Activated CD8-positive, alpha-beta T cell treated with anti-CD3 and anti-CD28 coated beads for 36 hours (primary cell): ENCODE results near the gene CCND2. TPM values are rescaled to one million over a fixed set of nuclear protein-coding genes. Genes with fewer than 3 reads are reported as not detected.

Experiments used
- ATAC-seq: fragments of 200-7000 bp; cut with Tn5 transposase; one replicate; pipeline ENCODE4 v1.10.0; 2021; ENCODE audit warnings: mild to moderate bottlenecking, moderate library complexity
- CTCF ChIA-PET: fragments of 350-600 bp; sonication (Branson Sonifier 250); formaldehyde crosslinking; loops from one replicate; lab custom pipeline; 2021; ENCODE audit warnings: antibody characterized with exemption; lab: Charles Lee
- POLR2A ChIA-PET: fragments of 350-600 bp; sonication (Branson Sonifier 250); formaldehyde crosslinking; loops from one replicate; lab custom pipeline; 2021; ENCODE audit warnings: antibody characterized with exemption; lab: Charles Lee
- DNase-seq: peaks from one replicate; pipeline ENCODE4 v3.0.0-alpha.2; 2020
- H3K27ac Mint-ChIP-seq: one replicate; pipeline ENCODE4 v1.8.0; 2021; ENCODE audit warnings: mild to moderate bottlenecking, mixed read lengths
- H3K27me3 Mint-ChIP-seq: one replicate; pipeline ENCODE4 v1.8.0; 2021; ENCODE audit warnings: mixed read lengths
- H3K36me3 Mint-ChIP-seq: one replicate; pipeline ENCODE4 v1.8.0; 2021; ENCODE audit warnings: low read depth, mixed read lengths
- H3K4me1 Mint-ChIP-seq: one replicate; pipeline ENCODE4 v1.8.0; 2021; ENCODE audit warnings: low read depth, mixed read lengths
- H3K4me3 Mint-ChIP-seq: one replicate; pipeline ENCODE4 v1.8.0; 2021; ENCODE audit warnings: mild to moderate bottlenecking, moderate library complexity, mixed read lengths
- H3K9me3 Mint-ChIP-seq: one replicate; pipeline ENCODE4 v1.8.0; 2021; ENCODE audit warnings: mixed read lengths
- intact Hi-C: fragments of 100-400 bp; cut with micrococcal nuclease; formaldehyde crosslinking; loops from one replicate; pipeline ENCODE4 v1.10.0; 2022
- total RNA-seq, 2 experiments: library from RNA; stranded (reverse); gene quantifications; one replicate each; pipeline ENCODE4 v1.2.3, GENCODE V29; 2021
- TF ChIP-seq, protein P1 (sequence below): fragments of 200-600 bp; IDR thresholded peaks from one replicate; pipeline ENCODE4 v1.8.0; 2022; ENCODE audit warnings: antibody characterized with exemption, mild to moderate bottlenecking

The CCND2 gene
- total RNA-seq, 2 experiments from 2014 or later = 617 to 639 TPM

DNA sequence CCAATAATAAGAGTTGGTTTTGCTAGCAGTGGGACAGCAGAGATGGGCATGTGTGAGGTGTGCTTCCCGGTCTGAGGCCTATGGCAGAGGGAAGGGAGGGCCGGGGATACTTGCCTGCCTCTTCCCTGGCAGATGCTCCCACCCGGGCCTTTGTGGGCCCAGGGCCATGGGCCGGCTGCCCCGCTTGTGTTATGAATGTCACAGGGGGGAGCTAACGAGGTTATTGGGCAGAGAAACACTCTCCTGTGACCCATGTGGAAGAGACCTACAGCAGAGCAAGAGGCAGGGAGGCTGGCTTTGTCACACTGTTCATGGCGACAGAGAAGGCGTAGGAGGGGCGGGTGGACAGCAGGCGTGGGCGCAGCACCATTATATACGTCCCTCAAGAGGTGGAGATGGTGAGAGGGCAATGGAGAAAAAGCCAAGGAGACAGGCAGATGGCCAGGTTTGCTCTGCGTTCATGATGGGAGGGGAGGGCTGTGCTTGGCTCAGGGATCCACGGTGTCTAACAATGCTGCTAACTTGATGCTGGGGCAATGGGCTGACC, 13.3 kb downstream of the CCND2 start:
- peak overlapping the region; percentile 75 for H3K27ac Mint-ChIP-seq
- intact Hi-C loops = loop anchor here (5.0 kb wide), 1 partner anchor 295 kb away; no protein-coding TSS in a partner anchor
- ChIA-PET POLR2A (interaction anchor here (0.9 to 3.8 kb wide), 6 partner anchors 11 to 390 kb away, joined by 3 to 46 read pairs (median 5); partner anchors contain the start of gene CCND2), CTCF (interaction anchor here (2.7 to 4.2 kb wide), 2 partner anchors 10 to 293 kb away, joined by 6 to 24 read pairs; no protein-coding TSS in a partner anchor)
- TF ChIP-seq, protein P1, sequence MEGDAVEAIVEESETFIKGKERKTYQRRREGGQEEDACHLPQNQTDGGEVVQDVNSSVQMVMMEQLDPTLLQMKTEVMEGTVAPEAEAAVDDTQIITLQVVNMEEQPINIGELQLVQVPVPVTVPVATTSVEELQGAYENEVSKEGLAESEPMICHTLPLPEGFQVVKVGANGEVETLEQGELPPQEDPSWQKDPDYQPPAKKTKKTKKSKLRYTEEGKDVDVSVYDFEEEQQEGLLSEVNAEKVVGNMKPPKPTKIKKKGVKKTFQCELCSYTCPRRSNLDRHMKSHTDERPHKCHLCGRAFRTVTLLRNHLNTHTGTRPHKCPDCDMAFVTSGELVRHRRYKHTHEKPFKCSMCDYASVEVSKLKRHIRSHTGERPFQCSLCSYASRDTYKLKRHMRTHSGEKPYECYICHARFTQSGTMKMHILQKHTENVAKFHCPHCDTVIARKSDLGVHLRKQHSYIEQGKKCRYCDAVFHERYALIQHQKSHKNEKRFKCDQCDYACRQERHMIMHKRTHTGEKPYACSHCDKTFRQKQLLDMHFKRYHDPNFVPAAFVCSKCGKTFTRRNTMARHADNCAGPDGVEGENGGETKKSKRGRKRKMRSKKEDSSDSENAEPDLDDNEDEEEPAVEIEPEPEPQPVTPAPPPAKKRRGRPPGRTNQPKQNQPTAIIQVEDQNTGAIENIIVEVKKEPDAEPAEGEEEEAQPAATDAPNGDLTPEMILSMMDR = no peak
- H3K36me3 Mint-ChIP-seq = peaks cover 90% of the 10 kb centered on the region
- no peaks in the 10 kb centered on the region for H3K27me3 Mint-ChIP-seq
- H3K4me1 Mint-ChIP-seq = peaks cover 91% of the 10 kb centered on the region
- DNase-seq (no peak), ATAC-seq (no peak)
- no peak overlapping the region for H3K4me3 Mint-ChIP-seq
- H3K9me3 Mint-ChIP-seq = no peaks in the 10 kb centered on the region

DNA sequence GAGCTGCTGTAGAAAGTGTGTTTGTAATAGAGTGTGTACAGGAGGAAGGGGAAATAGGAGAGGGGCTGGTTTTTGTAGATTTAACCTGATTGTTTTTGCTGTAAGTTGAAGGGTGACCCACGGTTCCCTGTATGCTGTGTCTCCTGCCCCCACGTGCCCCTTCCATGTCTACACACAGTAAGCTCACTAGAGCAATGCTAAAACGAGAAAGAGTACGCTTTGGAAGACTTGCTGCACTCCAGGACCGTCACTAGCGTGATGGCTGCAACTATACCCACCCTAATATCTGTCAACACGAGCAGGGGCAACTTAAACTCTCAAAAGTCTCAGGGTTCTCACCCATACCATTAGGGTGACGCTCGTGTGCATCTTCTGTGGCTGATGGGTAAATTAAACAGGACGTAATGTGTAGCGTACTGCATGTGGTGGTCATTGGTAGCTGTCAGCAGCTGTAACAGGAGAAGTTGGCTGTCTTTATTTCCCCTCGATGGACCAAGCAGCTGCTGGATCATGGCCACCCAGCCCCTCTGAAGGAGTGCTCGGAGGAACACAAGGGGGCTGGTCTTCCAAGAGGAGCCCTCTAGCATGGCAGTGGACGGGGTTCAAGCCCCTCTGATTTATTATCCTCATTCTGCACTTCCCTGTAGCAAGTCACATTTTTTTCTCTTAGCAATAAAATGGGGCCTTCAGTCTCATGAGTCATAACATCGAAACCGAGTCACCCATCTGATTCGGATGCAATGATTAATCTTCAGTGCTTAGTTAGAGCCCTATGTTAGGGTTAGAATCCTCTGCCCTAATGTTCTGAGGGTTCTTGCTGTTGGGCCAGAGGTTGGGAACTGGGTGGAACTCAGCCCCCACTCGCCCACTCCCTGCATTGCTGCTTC, 14.0 kb downstream of the CCND2 start:
- Mint-ChIP-seq H3K36me3 (peaks cover 88% of the 10 kb centered on the region), H3K4me1 (peaks cover 90% of the 10 kb centered on the region), H3K27ac (peak overlapping the region; percentile 84), H3K9me3 (no peaks in the 10 kb centered on the region), H3K4me3 (no peak overlapping the region), H3K27me3 (no peaks in the 10 kb centered on the region)
- intact Hi-C loops = loop anchor here (5.0 kb wide), 1 partner anchor 295 kb away; no protein-coding TSS in a partner anchor
- CTCF ChIA-PET = interaction anchor here (2.7 to 4.2 kb wide), 2 partner anchors 10 to 293 kb away, joined by 6 to 24 read pairs; no protein-coding TSS in a partner anchor
- ATAC-seq = peak; percentile 49
- TF ChIP-seq, protein P1 = no peak
- POLR2A ChIA-PET = interaction anchor here (0.6 to 3.8 kb wide), 9 partner anchors 10 to 390 kb away, joined by 3 to 46 read pairs (median 5); partner anchors contain the start of gene CCND2
- no peak for DNase-seq

DNA sequence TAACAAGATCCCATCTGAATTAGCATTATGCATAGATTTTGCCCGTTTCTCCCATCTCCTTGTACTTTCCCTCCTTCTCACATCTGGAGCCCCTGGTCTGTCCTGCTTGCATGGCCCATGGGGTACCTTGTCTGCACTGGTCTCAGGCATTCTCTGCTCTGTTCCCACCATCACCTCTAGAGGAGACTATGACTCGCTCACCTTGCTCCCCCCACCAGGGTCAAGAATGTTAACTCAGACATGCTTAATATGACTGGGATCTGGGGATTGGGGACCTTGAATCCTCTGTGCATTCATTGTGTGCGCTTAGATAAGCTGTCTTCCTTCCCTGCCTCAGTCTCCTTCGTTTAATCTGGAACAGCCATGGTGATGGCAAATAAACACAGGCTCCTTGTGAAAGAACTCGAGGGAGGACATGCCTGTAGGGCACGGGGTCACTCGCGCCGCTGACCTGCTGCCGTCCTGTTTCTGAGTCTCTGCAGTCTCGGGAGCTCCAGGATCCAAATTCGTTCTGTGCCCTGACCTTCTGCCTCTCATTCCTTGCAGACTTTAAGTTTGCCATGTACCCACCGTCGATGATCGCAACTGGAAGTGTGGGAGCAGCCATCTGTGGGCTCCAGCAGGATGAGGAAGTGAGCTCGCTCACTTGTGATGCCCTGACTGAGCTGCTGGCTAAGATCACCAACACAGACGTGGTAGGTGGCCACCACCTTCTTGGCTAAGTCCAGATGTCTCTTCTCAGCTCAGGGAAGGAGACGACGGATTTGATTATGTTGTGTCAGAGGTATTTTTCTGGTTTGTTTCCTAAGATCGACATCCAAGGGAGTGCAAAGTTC, 15.0 kb downstream of the CCND2 start:
- Mint-ChIP-seq H3K27me3 (no peaks in the 10 kb centered on the region), H3K4me1 (peaks cover 92% of the 10 kb centered on the region), H3K36me3 (peaks cover 90% of the 10 kb centered on the region), H3K4me3 (peak overlapping the region; percentile 43), H3K27ac (peak overlapping the region; percentile 84), H3K9me3 (no peaks in the 10 kb centered on the region)
- CTCF ChIA-PET = interaction anchor here (1.2 to 4.2 kb wide), 4 partner anchors 11 to 294 kb away, joined by 4 to 24 read pairs (median 5); no protein-coding TSS in a partner anchor
- POLR2A ChIA-PET = interaction anchor here (0.6 to 8.8 kb wide), 15 partner anchors 9 to 1060 kb away, joined by 3 to 69 read pairs (median 3); no protein-coding TSS in a partner anchor
- DNase-seq (no peak), ATAC-seq (peak; percentile 17)
- intact Hi-C loops = loop anchor here (5.0 kb wide), 1 partner anchor 296 kb away; no protein-coding TSS in a partner anchor
- TF ChIP-seq, protein P1 = no peak

DNA sequence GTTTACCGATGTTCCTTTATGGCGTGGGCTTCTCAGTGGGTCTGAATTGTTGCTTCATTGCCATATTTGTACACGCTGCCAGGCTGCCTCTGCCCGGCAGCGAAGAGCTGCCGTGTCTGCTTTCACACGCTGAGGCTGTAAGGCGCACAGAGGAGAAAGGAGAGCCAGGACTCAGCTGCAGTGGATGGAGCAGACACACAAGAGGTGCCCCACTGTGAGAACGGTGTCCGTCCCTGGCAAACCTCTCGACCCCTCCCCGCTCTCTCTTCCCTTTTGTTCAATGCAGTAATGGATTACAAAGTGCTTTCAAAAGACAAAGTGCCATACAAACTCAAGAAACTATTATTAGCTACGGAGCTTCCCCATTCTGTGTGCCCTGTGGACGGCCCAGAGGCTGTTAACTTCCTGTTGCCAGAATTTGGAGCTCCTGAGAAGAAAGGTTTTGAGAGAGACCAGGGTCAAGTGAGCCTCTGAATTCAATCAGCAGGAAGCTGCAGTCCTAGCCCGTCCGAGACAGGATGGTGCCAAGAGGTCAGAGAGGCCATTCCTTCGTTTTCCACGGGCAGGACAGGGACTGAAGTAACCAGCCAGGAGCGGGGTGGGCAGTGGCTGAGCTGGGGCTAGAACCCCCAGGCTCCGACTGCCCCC, 15.8 kb downstream of the CCND2 start:
- CTCF ChIA-PET = interaction anchor here (1.2 to 4.2 kb wide), 4 partner anchors 12 to 295 kb away, joined by 4 to 24 read pairs (median 5); no protein-coding TSS in a partner anchor
- no peaks in the 10 kb centered on the region for H3K27me3 Mint-ChIP-seq
- intact Hi-C loops = loop anchor here (5.0 kb wide), 1 partner anchor 297 kb away; no protein-coding TSS in a partner anchor
- H3K4me1 Mint-ChIP-seq = peaks cover 91% of the 10 kb centered on the region
- no peak for DNase-seq
- ATAC-seq = no peak
- no peak overlapping the region for H3K4me3 Mint-ChIP-seq
- H3K36me3 Mint-ChIP-seq = peaks cover 90% of the 10 kb centered on the region
- POLR2A ChIA-PET = interaction anchor here (0.6 to 8.8 kb wide), 13 partner anchors 10 to 1061 kb away, joined by 3 to 69 read pairs (median 3); no protein-coding TSS in a partner anchor
- TF ChIP-seq, protein P1 = no peak
- no peaks in the 10 kb centered on the region for H3K9me3 Mint-ChIP-seq
- H3K27ac Mint-ChIP-seq = peak overlapping the region; percentile 56
